Stimulated activated CD8-positive, alpha-beta memory T cell treated with anti-CD3 and anti-CD28 coated beads, Interleukin-2, amount 100 ng/mL, for 1 hour (primary cell): ENCODE data around the gene ASB3.

ENCODE experiments used
- DNase-seq, 2 donors: peaks; one replicate each; pipeline ENCODE4 v3.0.0-alpha.2; 2020; ENCODE audit warnings: low read depth in 2 of 2

Gene ASB3

GRCh38 chr2:53652131-53652530 lies 134.6 kb downstream of the ASB3 start:
- DNase-seq = no peak

- DNase-seq = no peak
These were observed 140.0 kb downstream of the ASB3 start for GRCh38 chr2:53646788-53647187.

DNA sequence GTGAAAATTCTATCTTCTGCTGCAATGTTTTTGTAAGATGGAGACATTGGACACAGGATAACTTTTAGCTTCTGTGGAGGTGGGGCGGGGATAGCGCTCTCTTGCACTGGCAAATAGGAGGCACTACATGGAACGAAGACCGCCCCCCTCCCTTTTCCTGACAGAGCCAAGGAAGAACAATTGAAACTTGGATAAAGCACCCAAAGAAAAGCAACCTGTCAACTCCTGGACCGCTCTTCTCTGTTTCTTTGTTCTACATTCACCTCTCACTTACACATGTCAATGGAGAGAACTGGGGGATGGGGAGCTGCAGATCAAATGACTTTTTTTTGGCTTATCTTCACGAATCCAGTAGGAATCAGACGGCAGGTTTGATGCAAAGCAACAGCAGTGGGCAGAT lies 145.5 kb downstream of the ASB3 start:
- no peak for DNase-seq

DNA sequence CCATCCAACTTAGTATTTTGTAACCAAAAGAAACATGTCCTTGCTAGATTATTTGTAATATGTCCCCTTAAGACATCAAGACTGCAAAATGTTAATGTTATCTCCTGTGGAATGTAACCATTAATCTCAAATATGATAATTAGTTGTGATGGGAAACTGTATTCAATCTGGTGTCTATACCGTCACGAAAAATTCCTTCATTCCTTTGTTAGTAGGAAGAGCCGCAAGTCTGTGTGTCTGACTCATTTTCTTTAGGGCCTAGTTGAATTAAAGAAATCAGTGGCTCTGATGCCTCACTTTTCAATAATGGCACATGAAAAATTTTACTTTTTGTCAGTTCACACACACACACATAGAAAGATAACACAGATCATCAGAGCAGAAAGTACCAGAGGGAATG lies 146.3 kb downstream of the ASB3 start:
- no peak for DNase-seq

DNA sequence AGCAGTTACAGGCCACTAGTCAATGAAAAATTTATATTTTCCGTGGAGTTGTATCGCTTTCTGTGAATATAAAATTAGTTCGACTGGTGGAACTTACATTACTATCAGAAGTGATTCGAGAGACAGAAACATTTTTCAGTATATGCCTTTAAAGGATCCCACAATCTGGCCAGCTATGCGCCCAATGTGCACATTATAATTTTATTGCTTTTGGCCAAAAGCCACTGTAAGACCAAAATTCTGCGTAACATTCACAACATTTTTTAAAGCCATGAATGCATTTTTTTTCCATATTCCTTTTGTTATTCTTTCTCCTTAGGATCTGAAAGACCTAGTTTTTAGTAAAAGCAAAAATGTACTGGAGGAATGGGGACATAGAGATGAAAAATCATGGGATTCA lies 150.2 kb downstream of the ASB3 start:
- DNase-seq = no peak

DNA sequence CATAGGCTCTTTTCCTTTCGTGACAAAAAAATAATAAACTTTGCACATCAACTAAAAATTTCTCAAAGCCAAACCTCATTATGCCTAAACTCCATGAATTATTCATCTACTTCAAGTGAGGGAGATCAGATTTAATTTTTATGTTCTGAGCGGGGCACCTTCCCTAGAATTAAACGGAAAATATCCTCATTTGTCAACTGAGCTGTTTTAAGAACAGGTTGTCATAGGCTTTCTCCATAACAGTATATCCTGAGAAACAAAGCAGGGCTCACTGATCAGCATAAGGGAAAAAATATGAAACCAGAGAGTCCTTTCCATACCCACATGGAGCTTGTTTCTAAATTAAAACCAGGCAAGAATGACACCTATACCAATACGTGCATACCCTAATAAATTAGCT lies 150.6 kb downstream of the ASB3 start:
- no peak for DNase-seq

GRCh38 chr2:53635694-53636093 lies 151.1 kb downstream of the ASB3 start:
- DNase-seq = no peak

DNA sequence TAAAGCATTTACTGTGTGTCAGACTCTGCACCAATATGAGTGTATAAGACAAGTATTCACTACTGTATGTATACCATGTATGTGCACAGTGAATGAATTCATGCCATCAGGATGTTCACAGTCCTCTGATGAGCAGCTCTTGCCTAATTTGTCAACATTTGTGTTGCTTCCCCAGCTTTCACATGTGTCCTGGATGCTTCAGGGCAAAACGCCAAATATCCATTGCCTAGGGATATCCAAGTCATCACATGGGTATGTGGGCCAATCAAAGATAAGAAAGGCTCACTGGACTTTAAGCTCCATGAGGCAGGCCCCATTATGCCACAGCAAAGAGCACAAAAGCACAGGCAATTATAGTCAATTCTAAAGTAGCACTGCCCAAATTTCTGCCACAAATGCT lies 153.3 kb downstream of the ASB3 start:
- DNase-seq = no peak

DNA sequence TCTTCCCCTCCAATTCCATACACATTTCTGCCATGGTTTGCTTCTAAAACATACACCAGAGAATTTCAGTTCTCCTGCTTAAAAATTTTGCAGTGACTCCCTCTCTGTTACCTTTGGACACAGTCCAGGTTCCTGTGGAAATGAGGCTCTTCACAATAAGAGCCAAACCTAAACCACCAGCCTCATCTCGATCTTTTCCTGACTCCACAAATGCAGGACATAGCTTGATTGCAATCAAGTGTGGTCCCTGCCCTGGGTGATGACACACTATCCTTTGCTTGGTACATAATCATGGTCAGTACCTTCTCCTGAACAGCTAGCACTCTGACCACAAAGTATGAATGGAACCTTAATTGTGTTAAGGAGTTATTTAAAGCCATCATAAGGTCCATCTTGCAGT lies 154.0 kb downstream of the ASB3 start:
- DNase-seq = no peak

DNA sequence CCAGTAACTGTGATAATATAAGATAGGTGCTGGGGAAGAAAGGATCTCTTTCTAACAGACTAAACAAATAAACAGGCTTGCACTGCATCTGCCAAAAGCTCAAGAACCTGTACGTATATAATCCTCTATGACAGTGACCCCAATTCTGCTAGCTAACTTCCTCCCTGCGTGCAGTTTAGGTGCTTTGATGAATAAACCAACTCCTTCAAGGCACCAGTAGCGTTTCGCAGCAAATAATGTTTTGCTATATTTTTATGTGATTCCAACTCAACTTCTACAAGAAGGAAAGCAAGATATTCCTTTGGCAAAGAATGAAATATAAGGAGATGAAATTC lies 154.7 kb downstream of the ASB3 start:
- no peak for DNase-seq

GRCh38 chr2:53631313-53632125 lies 155.2 kb downstream of the ASB3 start:
- DNase-seq = no peak

- no peak for DNase-seq
These were observed 156.6 kb downstream of the ASB3 start for GRCh38 chr2:53630026-53630606.

- DNase-seq = no peak
These were observed 157.3 kb downstream of the ASB3 start for GRCh38 chr2:53629501-53629900.

DNA sequence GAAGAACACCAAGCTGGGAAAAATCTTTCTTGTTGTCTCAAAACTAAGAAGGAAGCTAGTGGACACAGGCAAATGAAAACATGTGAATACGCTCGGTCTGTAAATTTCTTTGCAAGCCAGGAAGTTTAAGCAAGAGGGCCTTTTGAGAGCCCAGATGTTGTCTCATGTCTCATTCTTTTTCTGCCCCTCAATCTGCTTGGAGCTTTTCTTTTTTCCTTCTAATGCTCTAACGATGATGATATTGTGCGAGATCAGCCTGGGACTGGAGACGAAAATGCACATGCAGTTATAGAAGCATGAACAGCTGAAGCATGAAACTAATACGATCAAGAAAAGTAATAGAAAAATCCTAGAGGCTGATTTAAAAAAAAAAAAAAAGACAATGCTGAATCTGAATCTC lies 157.8 kb downstream of the ASB3 start:
- DNase-seq = no peak

GRCh38 chr2:53622141-53622540 lies 164.6 kb downstream of the ASB3 start:
- no peak for DNase-seq

DNA sequence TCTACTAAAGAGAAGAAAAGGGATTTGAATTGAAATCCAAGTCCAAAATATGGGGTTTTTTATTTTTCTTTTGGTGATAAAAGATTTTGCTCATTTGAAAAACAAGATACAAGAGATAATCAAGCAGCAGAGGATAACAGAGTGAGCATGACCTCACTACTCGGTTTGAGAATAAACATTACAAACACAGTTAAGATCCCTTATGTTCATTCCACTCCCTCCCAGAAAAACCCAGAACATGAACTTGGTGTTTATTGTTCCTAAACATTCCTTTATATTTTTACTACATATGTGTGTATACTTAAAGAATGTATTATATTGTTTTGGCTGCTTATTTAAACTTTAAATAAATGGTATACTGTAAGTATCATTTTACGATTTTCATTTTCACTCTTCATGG lies 165.8 kb downstream of the ASB3 start:
- DNase-seq = no peak
